ENCODE data around the gene ITGA8. TPM values are rescaled to one million over a fixed set of nuclear protein-coding genes. Genes with fewer than 3 reads are reported as not detected.

ITGA8 gene
- total and polyA plus RNA-seq, 2 of the 4 experiments (the other 2 are of a cell fraction) = under 0.01 to 0.02 TPM

- Histone ChIP-seq H3K4me2 (ENCODE audit: low read depth, low read length) (no peak overlapping the region), H3K14ac (replicated peaks; ENCODE audit: low read depth, low read length) (no peak overlapping the region)
These were observed 16.0 kb upstream of the ITGA8 start for GRCh38 chr10:15735763-15736162.

More at GRCh38 chr10:15735763-15736162, 16.0 kb upstream of the ITGA8 start:
- POLR2A ChIA-PET (ENCODE audit: unreplicated experiment) = no interaction called here
- Histone ChIP-seq H3K4ac (ENCODE audit: low read depth, low read length) (no peak overlapping the region), H4K20me1 (ENCODE audit: insufficient read depth, low read length) (no peaks in the 10 kb centered on the region), H2AK5ac (ENCODE audit: low read depth, low read length) (no peak overlapping the region), H3K36me3 (ENCODE audit: control insufficient read depth, insufficient read depth, low read length) (no peaks in the 10 kb centered on the region), H3K79me1 (ENCODE audit: low read depth in 1 of 2, low read length in 2 of 2) (no peaks in the 10 kb centered on the region), H3K9me1 (ENCODE audit: insufficient read depth, low read length) (no peaks in the 10 kb centered on the region), H3K9ac (ENCODE audit: low read depth, low read length) (no peak overlapping the region), H2BK15ac (ENCODE audit: low read depth, low read length) (no peak overlapping the region), H3K4me3 (ENCODE audit: insufficient read depth, low read depth, low read length) (no peak overlapping the region), H4K5ac (ENCODE audit: low read depth, low read length) (no peak overlapping the region), H2AK9ac (replicated peaks; ENCODE audit: low read depth, low read length, poor library complexity) (no peak overlapping the region), H3K9me3 (ENCODE audit: control insufficient read depth, insufficient read depth, low read length) (no peaks in the 10 kb centered on the region), H3K23ac (ENCODE audit: low read depth, low read length) (no peak overlapping the region), H3K4me1 (ENCODE audit: control insufficient read depth, insufficient read depth, low read length) (no peaks in the 10 kb centered on the region), H3K56ac (ENCODE audit: extremely low read depth, insufficient read depth, low read length) (no peak overlapping the region), H3K27ac (ENCODE audit: insufficient read depth, low read length) (no peak overlapping the region), H3K18ac (ENCODE audit: low read depth, low read length) (no peak overlapping the region), H4K91ac (ENCODE audit: insufficient read depth, low read depth, low read length) (no peak overlapping the region), H2BK20ac (ENCODE audit: low read depth, low read length) (no peak overlapping the region), H2AFZ (replicated peaks; ENCODE audit: low read length, poor library complexity) (no peak overlapping the region), H2BK5ac (ENCODE audit: low read depth, low read length, poor library complexity, severe bottlenecking) (no peak overlapping the region), H3K27me3 (ENCODE audit: control insufficient read depth, insufficient read depth, low read length) (peaks cover 13% of the 10 kb centered on the region), H2BK120ac (ENCODE audit: low read depth, low read length) (no peak overlapping the region), H4K8ac (ENCODE audit: low read depth in 2 of 2, low read length in 2 of 2) (no peak overlapping the region)
- TF ChIP-seq POLR2A (IDR thresholded peaks at IDR 0.05; ENCODE audit: low read depth, low read length) (no peak), MAFK (IDR thresholded peaks at IDR 0.05; ENCODE audit: low read depth, low read length) (no peak), USF2 (IDR thresholded peaks at IDR 0.05; ENCODE audit: low read depth, low read length) (no peak), ELK1 (IDR thresholded peaks at IDR 0.05; ENCODE audit: borderline replicate concordance, low read depth, low read length) (no peak), RCOR1 (IDR thresholded peaks at IDR 0.05; ENCODE audit: insufficient replicate concordance, low read length) (no peak), CTCF (conservative IDR thresholded peaks at IDR 0.05; ENCODE audit: low read depth, low read length) (no peak), BHLHE40 (IDR thresholded peaks at IDR 0.05; ENCODE audit: low read depth, low read length) (no peak), NFE2L2 (IDR thresholded peaks at IDR 0.05; ENCODE audit: low read depth, low read length) (no peak), FOS (IDR thresholded peaks at IDR 0.05; ENCODE audit: low read depth, low read length) (no peak)
- ATAC-seq (ENCODE audit: low read depth) (no peak), DNase-seq (no peak)
- BruUV-seq (replicated peaks) = no TSS peak
- CTCF ChIA-PET = no interaction called here
- no CpG with 5 or more reads among the region's 4 CpGs for WGBS, 2 experiments (ENCODE audit: extremely low coverage in 2 of 2, insufficient read length in 1 of 2)
- dilution Hi-C loops (cut with HindIII; ENCODE audit: low sequenced_read_pairs, unreplicated experiment) = no loop called here
- in situ Hi-C loops (cut with MboI; ENCODE audit: low sequenced_read_pairs) = no loop called here
- intact Hi-C loops (cut with micrococcal nuclease) = no loop called here
